T-helper 17 cell (primary cell): ENCODE measurements around the gene SPAG6. TPM values are rescaled to one million over a fixed set of nuclear protein-coding genes. Genes with fewer than 3 reads are reported as not detected.

Experiments
- ATAC-seq: fragments of 150-1000 bp; cut with Tn5 transposase; 2 replicates; pipeline ENCODE4 v1.10.0; 2021; ENCODE audit warnings: mild to moderate bottlenecking, moderate library complexity
- DNase-seq, 3 donors: peaks; one replicate each; pipeline versions ENCODE4 v3.0.0 to v3.0.0-alpha.2; 2020 to 2021
- H3K9me3 ChIP-seq: one replicate; pipeline ENCODE4 v1.7.0; 2013; ENCODE audit warnings: low read length, mild to moderate bottlenecking; ENCODE audit not compliant: control insufficient read depth, poor library complexity, severe bottlenecking
- H3K27ac Mint-ChIP-seq: one replicate; pipeline ENCODE4 v1.8.0; 2022; ENCODE audit warnings: mild to moderate bottlenecking, moderate library complexity, mixed read lengths
- H3K27me3 Mint-ChIP-seq: one replicate; pipeline ENCODE4 v1.8.0; 2022; ENCODE audit warnings: mixed read lengths
- H3K36me3 Mint-ChIP-seq: one replicate; pipeline ENCODE4 v1.8.0; 2022; ENCODE audit warnings: low read depth, mixed read lengths
- H3K4me1 Mint-ChIP-seq: one replicate; pipeline ENCODE4 v1.8.0; 2022; ENCODE audit warnings: mild to moderate bottlenecking, mixed read lengths
- H3K4me3 Mint-ChIP-seq: one replicate; pipeline ENCODE4 v1.8.0; 2022; ENCODE audit warnings: mild to moderate bottlenecking, moderate library complexity, mixed read lengths
- total RNA-seq, 4 donors: library from RNA in 2 of 4; stranded (reverse) in 2 of 4; gene quantifications; one replicate each; pipeline ENCODE4 v1.2.3 and lab custom pipeline; 2022 to 2026

Gene SPAG6
- total RNA-seq, 2 donors from 2014 or later: not detected

GRCh38 chr10:22460101-22460500 lies 114.8 kb downstream of the SPAG6 start:
- H3K36me3 Mint-ChIP-seq: no peaks in the 10 kb centered on the region

GRCh38 chr10:22460531-22461403 lies 115.5 kb downstream of the SPAG6 start:
- Mint-ChIP-seq H3K4me3 (no peak overlapping the region), H3K27ac (no peak overlapping the region), H3K4me1 (peaks cover 4% of the 10 kb centered on the region), H3K36me3 (no peaks in the 10 kb centered on the region), H3K27me3 (peaks cover 13% of the 10 kb centered on the region)
- no peak for ATAC-seq
- H3K9me3 ChIP-seq: no peaks in the 10 kb centered on the region
- no peak for DNase-seq

More at GRCh38 chr10:22460101-22460500, 114.8 kb downstream of the SPAG6 start:
- H3K9me3 ChIP-seq: no peaks in the 10 kb centered on the region
- Mint-ChIP-seq H3K27me3 (peaks cover 13% of the 10 kb centered on the region), H3K4me1 (peaks cover 4% of the 10 kb centered on the region), H3K27ac (no peak overlapping the region), H3K4me3 (no peak overlapping the region)
- ATAC-seq: no peak
- no peak for DNase-seq

- Mint-ChIP-seq H3K27me3 (peaks cover 13% of the 10 kb centered on the region), H3K4me1 (peaks cover 4% of the 10 kb centered on the region), H3K27ac (no peak overlapping the region), H3K4me3 (no peak overlapping the region), H3K36me3 (no peaks in the 10 kb centered on the region)
- H3K9me3 ChIP-seq: no peaks in the 10 kb centered on the region
- ATAC-seq (no peak), DNase-seq (no peak)
Measured at GRCh38 chr10:22461891-22462290, 116.6 kb downstream of the SPAG6 start.

GRCh38 chr10:22463255-22463654 lies 118.0 kb downstream of the SPAG6 start:
- DNase-seq (no peak), ATAC-seq (no peak)
- H3K36me3 Mint-ChIP-seq: no peaks in the 10 kb centered on the region
- no peaks in the 10 kb centered on the region for H3K9me3 ChIP-seq
- H3K4me1 Mint-ChIP-seq: peaks cover 4% of the 10 kb centered on the region
- no peak overlapping the region for H3K4me3 Mint-ChIP-seq
- H3K27ac Mint-ChIP-seq: no peak overlapping the region
- peaks cover 6% of the 10 kb centered on the region for H3K27me3 Mint-ChIP-seq

- no peak for ATAC-seq
- peaks cover 6% of the 10 kb centered on the region for H3K27me3 Mint-ChIP-seq
Measured at GRCh38 chr10:22464966-22465629, 119.8 kb downstream of the SPAG6 start.

GRCh38 chr10:22466763-22467334 lies 121.6 kb downstream of the SPAG6 start:
- no peak overlapping the region for H3K4me3 Mint-ChIP-seq
- H3K27ac Mint-ChIP-seq: no peak overlapping the region
- H3K27me3 Mint-ChIP-seq: peaks cover 11% of the 10 kb centered on the region
- peaks cover 4% of the 10 kb centered on the region for H3K4me1 Mint-ChIP-seq
- no peak for DNase-seq
- H3K36me3 Mint-ChIP-seq: peaks cover under 1% of the 10 kb centered on the region
- H3K9me3 ChIP-seq: no peaks in the 10 kb centered on the region
- no peak for ATAC-seq

More at GRCh38 chr10:22464966-22465629, 119.8 kb downstream of the SPAG6 start:
- Mint-ChIP-seq H3K36me3 (no peaks in the 10 kb centered on the region), H3K27ac (no peak overlapping the region), H3K4me3 (no peak overlapping the region), H3K4me1 (peaks cover 4% of the 10 kb centered on the region)
- DNase-seq: no peak
- H3K9me3 ChIP-seq: no peaks in the 10 kb centered on the region

Other genes starting within 250 kb of the SPAG6 start
- not detected for gene EBLN1, start 127.5 kb upstream of the SPAG6 start, total RNA-seq
- gene COMMD3, start 29.1 kb upstream of the SPAG6 start, total RNA-seq: 10 to 100 TPM; 35.0 to 37.3 TPM
- 10 to 100 TPM; 53.5 to 72.4 TPM for gene BMI1, start 24.4 kb upstream of the SPAG6 start, total RNA-seq